CD14-positive monocyte (primary cell): ENCODE results near the gene TBC1D5. TPM values are rescaled to one million over a fixed set of nuclear protein-coding genes. Genes with fewer than 3 reads are reported as not detected.

Source experiments
- DNase-seq, 3 donors: peaks; one replicate each; pipeline ENCODE4 v3.0.0-alpha.2; 2011 to 2022
- H2AFZ ChIP-seq: 2 replicates; pipeline ENCODE4 v1.6.0; 2012; ENCODE audit warnings: mild to moderate bottlenecking, low read depth, low read length, inconsistent platforms; ENCODE audit not compliant: insufficient read depth, poor library complexity, severe bottlenecking
- H3K27ac ChIP-seq, 2 donors: 1 replicate in 1 of 2; 2 replicates in 1 of 2; pipeline ENCODE4 v1.5.1; 2012 to 2013; ENCODE audit warnings: low read length in 2 of 2, control low read depth in 1 of 2, inconsistent platforms in 1 of 2, low read depth in 1 of 2, mild to moderate bottlenecking in 1 of 2
- H3K27me3 ChIP-seq, 2 donors: one replicate each; pipeline versions ENCODE4 v1.6.0 to v1.6.1; 2011 to 2013; ENCODE audit warnings: low read length in 2 of 2; ENCODE audit not compliant: control insufficient read depth in 2 of 2, insufficient read depth in 2 of 2
- H3K36me3 ChIP-seq, 2 donors: replicated peaks in 1 of 2; 1 replicate in 1 of 2; 2 replicates in 1 of 2; pipeline versions ENCODE4 v1.5.1 to v1.6.1; 2012 to 2013; ENCODE audit warnings: low read length in 2 of 2, control low read depth in 1 of 2, inconsistent platforms in 1 of 2, mild to moderate bottlenecking in 1 of 2; ENCODE audit not compliant: insufficient read depth in 2 of 2, control insufficient read depth in 1 of 2
- H3K4me1 ChIP-seq, 2 donors: 1 replicate in 1 of 2; 2 replicates in 1 of 2; pipeline versions ENCODE4 v1.5.1 to v1.6.1; 2012 to 2013; ENCODE audit warnings: low read length in 2 of 2, control low read depth in 1 of 2, inconsistent platforms in 1 of 2, mild to moderate bottlenecking in 1 of 2, moderate library complexity in 1 of 2; ENCODE audit not compliant: insufficient read depth in 2 of 2, control insufficient read depth in 1 of 2
- H3K4me2 ChIP-seq: replicated peaks from 2 replicates; pipeline ENCODE3; 2012; ENCODE audit warnings: low read length, moderate library complexity, mild to moderate bottlenecking; ENCODE audit not compliant: poor library complexity, severe bottlenecking; ENCODE audit errors: extremely low read depth
- H3K4me3 ChIP-seq, 3 experiments: fragments of 200-600 bp in 1 of 3; sonication (generic) in 1 of 3; replicated peaks in 1 of 3; 1 replicate in 2 of 3; 2 replicates in 1 of 3; pipeline ENCODE4 v1.5.1; 2011 to 2013; ENCODE audit warnings: low read length in 3 of 3, mild to moderate bottlenecking in 3 of 3, control low read depth in 2 of 3, low read depth in 2 of 3, inconsistent platforms in 1 of 3, moderate library complexity in 1 of 3
- H3K79me2 ChIP-seq: 2 replicates; pipeline ENCODE4 v1.6.0; 2012; ENCODE audit warnings: mild to moderate bottlenecking, control low read depth, inconsistent platforms, low read length, moderate library complexity; ENCODE audit not compliant: insufficient read depth
- H3K9ac ChIP-seq: 2 replicates; pipeline ENCODE4 v1.6.0; 2017; ENCODE audit warnings: low read length, mild to moderate bottlenecking; ENCODE audit not compliant: insufficient read depth, poor library complexity, severe bottlenecking
- H3K9me3 ChIP-seq, 2 donors: replicated peaks in 1 of 2; 1 replicate in 1 of 2; 2 replicates in 1 of 2; pipeline versions ENCODE4 v1.5.1 to v1.6.1; 2012 to 2013; ENCODE audit warnings: low read length in 2 of 2, control low read depth in 1 of 2; ENCODE audit not compliant: control insufficient read depth in 1 of 2, insufficient read depth in 1 of 2
- H4K20me1 ChIP-seq: 2 replicates; pipeline ENCODE4 v1.6.0; 2012; ENCODE audit warnings: mild to moderate bottlenecking, low read length, control low read depth, moderate library complexity; ENCODE audit not compliant: insufficient read depth
- H3K27ac Mint-ChIP-seq, 7 donors: one replicate each; pipeline ENCODE4 v1.8.0; 2020; ENCODE audit warnings: mild to moderate bottlenecking in 7 of 7, mixed read lengths in 7 of 7, moderate library complexity in 6 of 7, inconsistent platforms in 2 of 7
- H3K27me3 Mint-ChIP-seq, 3 donors: one replicate each; pipeline ENCODE4 v1.8.0; 2021 to 2022; ENCODE audit warnings: low read depth in 3 of 3, mild to moderate bottlenecking in 3 of 3, mixed read lengths in 3 of 3, moderate library complexity in 3 of 3, inconsistent platforms in 1 of 3
- H3K36me3 Mint-ChIP-seq, 2 donors: one replicate each; pipeline ENCODE4 v1.8.0; 2020; ENCODE audit warnings: mixed read lengths in 2 of 2, inconsistent platforms in 1 of 2, mild to moderate bottlenecking in 1 of 2
- H3K4me1 Mint-ChIP-seq: one replicate; pipeline ENCODE4 v1.8.0; 2020; ENCODE audit warnings: mild to moderate bottlenecking, mixed read lengths
- H3K4me3 Mint-ChIP-seq, 2 donors: one replicate each; pipeline ENCODE4 v1.8.0; 2020; ENCODE audit warnings: mild to moderate bottlenecking in 2 of 2, mixed read lengths in 2 of 2, moderate library complexity in 1 of 2
- H3K9me3 Mint-ChIP-seq, 7 donors: one replicate each; pipeline ENCODE4 v1.8.0; 2020 to 2022; ENCODE audit warnings: mixed read lengths in 7 of 7, mild to moderate bottlenecking in 6 of 7, moderate library complexity in 6 of 7, inconsistent platforms in 2 of 7
- WGBS: methylation state at CpG from one replicate; pipeline ENCODE4 v1.1.5; 2013; ENCODE audit warnings: missing lambda C conversion rate; ENCODE audit not compliant: insufficient coverage; 5-methylcytosine and 5-hydroxymethylcytosine counted together
- intact Hi-C, 2 donors: fragments of 100-400 bp; cut with micrococcal nuclease; formaldehyde crosslinking; loops; one replicate each; pipeline versions ENCODE4 v1.15.0 to v1.15.1; 2023
- polyA plus RNA-seq, 3 donors: library from polyadenylated mRNA; depleted of rRNA in 1 of 3; unstranded in 2 of 3; stranded (reverse) in 1 of 3; fragments of 300-500 nt in 2 of 3; fragments of >200 nt in 1 of 3; fragmentation: Illumina TruSeq in 2 of 3; gene quantifications; 1 replicate in 2 of 3; 2 replicates in 1 of 3; pipeline ENCODE4 v1.2.3, GENCODE V29; 2012 to 2021
- TF ChIP-seq, protein P1 (sequence below): fragments of 200-600 bp; IDR thresholded peaks from one replicate; pipeline ENCODE4 v1.8.0; 2022; ENCODE audit warnings: antibody characterized with exemption, mild to moderate bottlenecking

The TBC1D5 gene
- polyA plus RNA-seq, 3 donors = 17.6 to 35.3 (median 21.0) TPM

DNA sequence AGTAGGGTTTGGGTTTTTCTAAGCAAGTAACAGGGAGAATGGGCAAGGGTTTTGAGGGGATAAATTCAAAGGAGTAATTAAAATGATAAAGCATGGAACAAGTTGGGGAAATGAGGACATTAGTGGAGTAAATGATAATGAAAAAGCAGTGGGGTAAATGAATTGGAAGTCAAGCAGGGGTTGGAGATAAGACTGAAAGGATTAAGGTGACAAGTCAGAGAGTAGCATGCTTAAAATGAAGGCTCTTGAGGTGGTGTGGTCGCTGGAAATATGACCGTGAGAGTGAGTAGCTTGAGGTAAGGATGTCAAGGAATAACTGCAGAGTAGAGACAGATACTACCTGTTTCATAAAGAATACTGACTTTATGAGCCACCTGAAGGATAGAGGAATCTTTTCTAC is 408.5 kb downstream of the TBC1D5 start:
- H3K4me1 ChIP-seq = no peaks in the 10 kb centered on the region
- TF ChIP-seq, protein P1, sequence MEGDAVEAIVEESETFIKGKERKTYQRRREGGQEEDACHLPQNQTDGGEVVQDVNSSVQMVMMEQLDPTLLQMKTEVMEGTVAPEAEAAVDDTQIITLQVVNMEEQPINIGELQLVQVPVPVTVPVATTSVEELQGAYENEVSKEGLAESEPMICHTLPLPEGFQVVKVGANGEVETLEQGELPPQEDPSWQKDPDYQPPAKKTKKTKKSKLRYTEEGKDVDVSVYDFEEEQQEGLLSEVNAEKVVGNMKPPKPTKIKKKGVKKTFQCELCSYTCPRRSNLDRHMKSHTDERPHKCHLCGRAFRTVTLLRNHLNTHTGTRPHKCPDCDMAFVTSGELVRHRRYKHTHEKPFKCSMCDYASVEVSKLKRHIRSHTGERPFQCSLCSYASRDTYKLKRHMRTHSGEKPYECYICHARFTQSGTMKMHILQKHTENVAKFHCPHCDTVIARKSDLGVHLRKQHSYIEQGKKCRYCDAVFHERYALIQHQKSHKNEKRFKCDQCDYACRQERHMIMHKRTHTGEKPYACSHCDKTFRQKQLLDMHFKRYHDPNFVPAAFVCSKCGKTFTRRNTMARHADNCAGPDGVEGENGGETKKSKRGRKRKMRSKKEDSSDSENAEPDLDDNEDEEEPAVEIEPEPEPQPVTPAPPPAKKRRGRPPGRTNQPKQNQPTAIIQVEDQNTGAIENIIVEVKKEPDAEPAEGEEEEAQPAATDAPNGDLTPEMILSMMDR = no peak
- H3K4me2 ChIP-seq = no peak overlapping the region
- Mint-ChIP-seq H3K4me1 (no peaks in the 10 kb centered on the region), H3K9me3 (no peaks in the 10 kb centered on the region), H3K36me3 (peaks cover 10 to 16% of the 10 kb centered on the region in 2 donors), H3K4me3 (no peak overlapping the region), H3K27me3 (no peaks in the 10 kb centered on the region), H3K27ac (no peak overlapping the region)
- peaks cover 2 to 7% of the 10 kb centered on the region in 2 donors for H3K36me3 ChIP-seq
- DNase-seq = no peak
- no peaks in the 10 kb centered on the region for H3K27me3 ChIP-seq
- H3K9ac ChIP-seq = no peak overlapping the region
- H3K9me3 ChIP-seq = no peaks in the 10 kb centered on the region
- intact Hi-C loops = no loop called here
- H2AFZ ChIP-seq = no peak overlapping the region
- H3K79me2 ChIP-seq = no peaks in the 10 kb centered on the region
- WGBS = no CpG with 5 or more reads among the region's 2 CpGs
- H3K4me3 ChIP-seq = no peak overlapping the region
- no peaks in the 10 kb centered on the region for H4K20me1 ChIP-seq
- no peak overlapping the region for H3K27ac ChIP-seq

DNA sequence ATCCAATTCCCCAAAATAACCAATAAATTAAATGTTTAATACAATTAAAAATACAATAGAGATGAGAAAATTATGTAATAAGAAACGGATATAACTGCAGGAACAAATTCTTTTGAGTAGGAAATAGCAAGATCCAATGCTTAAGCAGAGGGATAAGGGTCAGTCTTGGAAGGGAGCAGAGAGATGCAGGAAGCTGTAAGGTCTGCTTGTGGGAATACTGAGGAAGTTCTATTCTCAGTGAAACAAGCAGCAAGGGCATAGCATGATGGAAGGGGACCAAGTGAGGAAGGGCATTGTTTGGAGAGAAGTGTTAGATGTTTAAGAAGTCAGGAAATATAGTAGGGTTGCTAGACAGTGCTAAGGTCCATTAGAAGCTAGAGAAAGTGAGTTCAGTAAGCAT is 409.0 kb downstream of the TBC1D5 start:
- H3K9ac ChIP-seq = no peak overlapping the region
- H3K9me3 Mint-ChIP-seq = no peaks in the 10 kb centered on the region
- 67% methylated on average over 1 of the region's 1 CpG for WGBS
- no peak overlapping the region for H3K4me3 Mint-ChIP-seq
- H3K27ac Mint-ChIP-seq = no peak overlapping the region
- no peak overlapping the region for H3K4me3 ChIP-seq
- H3K36me3 ChIP-seq = peaks cover 2 to 7% of the 10 kb centered on the region in 2 donors
- H4K20me1 ChIP-seq = no peaks in the 10 kb centered on the region
- H2AFZ ChIP-seq = no peak overlapping the region
- no peak overlapping the region for H3K27ac ChIP-seq
- H3K27me3 Mint-ChIP-seq = no peaks in the 10 kb centered on the region
- TF ChIP-seq, protein P1 = no peak
- no peaks in the 10 kb centered on the region for H3K4me1 Mint-ChIP-seq
- no peaks in the 10 kb centered on the region for H3K79me2 ChIP-seq
- no peak for DNase-seq
- H3K27me3 ChIP-seq = no peaks in the 10 kb centered on the region
- intact Hi-C loops = no loop called here
- no peaks in the 10 kb centered on the region for H3K9me3 ChIP-seq
- H3K4me1 ChIP-seq = no peaks in the 10 kb centered on the region
- H3K4me2 ChIP-seq = no peak overlapping the region
- peaks cover 12 to 20% of the 10 kb centered on the region in 2 donors for H3K36me3 Mint-ChIP-seq
